HUES6 (cell line): ENCODE results near the gene ZNF358.

Experiments
- H3K27ac ChIP-seq: 2 replicates; pipeline ENCODE4 v1.7.0; 2013; ENCODE audit warnings: low read depth, mild to moderate bottlenecking, low read length, inconsistent platforms
- H3K27me3 ChIP-seq: 2 replicates; pipeline ENCODE4 v1.6.1; 2013; ENCODE audit warnings: low read length; ENCODE audit not compliant: control insufficient read depth, insufficient read depth
- H3K36me3 ChIP-seq: 2 replicates; pipeline ENCODE4 v1.6.1; 2013; ENCODE audit warnings: low read length; ENCODE audit not compliant: control insufficient read depth, insufficient read depth
- H3K4me1 ChIP-seq: 2 replicates; pipeline ENCODE4 v1.6.1; 2013; ENCODE audit warnings: low read length; ENCODE audit not compliant: control insufficient read depth, insufficient read depth
- H3K4me3 ChIP-seq: 2 replicates; pipeline ENCODE4 v1.5.1; 2013; ENCODE audit warnings: low read depth, low read length
- H3K9ac ChIP-seq: one replicate; pipeline ENCODE4 v1.6.1; 2013; ENCODE audit warnings: mild to moderate bottlenecking, low read length
- H3K9me3 ChIP-seq: 2 replicates; pipeline ENCODE4 v1.6.1; 2013; ENCODE audit warnings: low read depth, low read length; ENCODE audit not compliant: control insufficient read depth, insufficient read depth

The ZNF358 gene

GRCh38 chr19:7492142-7492541, 23.8 kb upstream of the ZNF358 start:
- no peak overlapping the region for H3K27ac ChIP-seq
- H3K4me3 ChIP-seq: no peak overlapping the region
- no peak overlapping the region for H3K9ac ChIP-seq
- peaks cover 3% of the 10 kb centered on the region; the same call in 1 of the 2 replicates for H3K27me3 ChIP-seq
- peaks cover 9% of the 10 kb centered on the region for H3K4me1 ChIP-seq
- H3K36me3 ChIP-seq: no peaks in the 10 kb centered on the region
- H3K9me3 ChIP-seq: no peaks in the 10 kb centered on the region

- H3K27me3 ChIP-seq: peaks cover 3% of the 10 kb centered on the region; the same call in 1 of the 2 replicates
- peaks cover 9% of the 10 kb centered on the region for H3K4me1 ChIP-seq
- H3K9ac ChIP-seq: no peak overlapping the region
- H3K9me3 ChIP-seq: no peaks in the 10 kb centered on the region
- H3K27ac ChIP-seq: no peak overlapping the region
- H3K4me3 ChIP-seq: no peak overlapping the region
- H3K36me3 ChIP-seq: no peaks in the 10 kb centered on the region
Measured at GRCh38 chr19:7492558-7492957, 23.3 kb upstream of the ZNF358 start.

GRCh38 chr19:7494416-7495098, 21.3 kb upstream of the ZNF358 start:
- H3K36me3 ChIP-seq: no peaks in the 10 kb centered on the region
- H3K4me1 ChIP-seq: peaks cover 4% of the 10 kb centered on the region; the same call in 1 of the 2 replicates
- H3K4me3 ChIP-seq: no peak overlapping the region
- H3K27me3 ChIP-seq: peaks cover 11% of the 10 kb centered on the region
- no peaks in the 10 kb centered on the region for H3K9me3 ChIP-seq
- H3K9ac ChIP-seq: no peak overlapping the region
- H3K27ac ChIP-seq: no peak overlapping the region

GRCh38 chr19:7497292-7497691, 18.6 kb upstream of the ZNF358 start:
- Histone ChIP-seq H3K9me3 (no peaks in the 10 kb centered on the region), H3K27me3 (peaks cover 36% of the 10 kb centered on the region), H3K4me3 (no peak overlapping the region), H3K4me1 (no peaks in the 10 kb centered on the region), H3K27ac (no peak overlapping the region), H3K36me3 (no peaks in the 10 kb centered on the region), H3K9ac (no peak overlapping the region)

- Histone ChIP-seq H3K9ac (no peak overlapping the region), H3K9me3 (no peaks in the 10 kb centered on the region), H3K27me3 (peaks cover 58% of the 10 kb centered on the region), H3K27ac (no peak overlapping the region), H3K4me3 (peak overlapping the region; percentile 61), H3K36me3 (no peaks in the 10 kb centered on the region), H3K4me1 (peaks cover 9% of the 10 kb centered on the region; the same call in 1 of the 2 replicates)
Measured at GRCh38 chr19:7500811-7501450, 15.0 kb upstream of the ZNF358 start.

GRCh38 chr19:7502552-7502951, 13.4 kb upstream of the ZNF358 start:
- Histone ChIP-seq H3K27ac (no peak overlapping the region), H3K9ac (no peak overlapping the region), H3K4me1 (peaks cover 11% of the 10 kb centered on the region; the same call in 1 of the 2 replicates), H3K9me3 (no peaks in the 10 kb centered on the region), H3K4me3 (no peak overlapping the region), H3K27me3 (peaks cover 56% of the 10 kb centered on the region), H3K36me3 (no peaks in the 10 kb centered on the region)

- H3K27me3 ChIP-seq: peaks cover 47% of the 10 kb centered on the region
- H3K36me3 ChIP-seq: no peaks in the 10 kb centered on the region
- H3K9ac ChIP-seq: no peak overlapping the region
- H3K4me1 ChIP-seq: peaks cover 16% of the 10 kb centered on the region
- no peak overlapping the region for H3K4me3 ChIP-seq
- H3K9me3 ChIP-seq: no peaks in the 10 kb centered on the region
- no peak overlapping the region for H3K27ac ChIP-seq
Measured at GRCh38 chr19:7504684-7505083, 11.2 kb upstream of the ZNF358 start.

- Histone ChIP-seq H3K9ac (no peak overlapping the region), H3K36me3 (no peaks in the 10 kb centered on the region), H3K4me3 (peak overlapping the region; percentile 69)
Measured at GRCh38 chr19:7505288-7505681, 10.6 kb upstream of the ZNF358 start.

GRCh38 chr19:7505682-7506384, 10.1 kb upstream of the ZNF358 start:
- Histone ChIP-seq H3K27me3 (peaks cover 35% of the 10 kb centered on the region), H3K9ac (no peak overlapping the region), H3K4me3 (peak overlapping the region; percentile 69), H3K9me3 (no peaks in the 10 kb centered on the region), H3K36me3 (no peaks in the 10 kb centered on the region), H3K27ac (no peak overlapping the region), H3K4me1 (peaks cover 16% of the 10 kb centered on the region)

More at GRCh38 chr19:7505288-7505681, 10.6 kb upstream of the ZNF358 start:
- H3K27ac ChIP-seq: no peak overlapping the region
- peaks cover 41% of the 10 kb centered on the region for H3K27me3 ChIP-seq
- H3K9me3 ChIP-seq: no peaks in the 10 kb centered on the region
- H3K4me1 ChIP-seq: peaks cover 16% of the 10 kb centered on the region

- Histone ChIP-seq H3K36me3 (no peaks in the 10 kb centered on the region), H3K9ac (no peak overlapping the region), H3K27ac (no peak overlapping the region), H3K9me3 (no peaks in the 10 kb centered on the region), H3K4me3 (peak overlapping the region; percentile 65), H3K27me3 (peaks cover 27% of the 10 kb centered on the region), H3K4me1 (peaks cover 16% of the 10 kb centered on the region)
Measured at GRCh38 chr19:7506385-7507328, 9.2 kb upstream of the ZNF358 start.
